Fibroblast of lung (primary cell): Measurements from ENCODE around the gene NEAT1. TPM values are rescaled to one million over a fixed set of nuclear protein-coding genes. Genes with fewer than 3 reads are reported as not detected.

Experiments used
- DNase-seq, 2 donors: peaks; one replicate each; pipeline versions ENCODE4 v3.0.0 to v3.0.0-alpha.2; 2010; ENCODE audit warnings: low read depth in 2 of 2
- H2AFZ ChIP-seq: 2 replicates; pipeline ENCODE4 v1.5.1; 2012; ENCODE audit warnings: low read length, control low read depth, inconsistent platforms
- H3K27ac ChIP-seq: 2 replicates; pipeline ENCODE4 v1.5.1; 2011; ENCODE audit warnings: low read length, control low read depth; ENCODE audit not compliant: insufficient read depth
- H3K27me3 ChIP-seq: 2 replicates; pipeline ENCODE4 v1.5.1; 2011; ENCODE audit warnings: mild to moderate bottlenecking, low read length; ENCODE audit not compliant: control insufficient read depth, insufficient read depth
- H3K36me3 ChIP-seq: 2 replicates; pipeline ENCODE4 v1.5.1; 2011; ENCODE audit warnings: low read length; ENCODE audit not compliant: control insufficient read depth, insufficient read depth
- H3K4me1 ChIP-seq: 2 replicates; pipeline ENCODE4 v1.5.1; 2011; ENCODE audit warnings: low read length; ENCODE audit not compliant: control insufficient read depth, insufficient read depth; ENCODE audit errors: extremely low read depth
- H3K4me2 ChIP-seq: 2 replicates; pipeline ENCODE4 v1.5.1; 2011; ENCODE audit warnings: low read length, control low read depth; ENCODE audit not compliant: insufficient read depth; ENCODE audit errors: extremely low read depth
- H3K4me3 ChIP-seq, 4 experiments: fragments of 200-600 bp in 1 of 4; sonication (generic) in 1 of 4; replicated peaks in 1 of 4; 2 replicates each; pipeline ENCODE4 v1.5.1; 2011 to 2016; ENCODE audit warnings: low read length in 4 of 4, low read depth in 3 of 4, mild to moderate bottlenecking in 3 of 4, control low read depth in 2 of 4, inconsistent platforms in 1 of 4, mixed read lengths in 1 of 4; ENCODE audit not compliant: insufficient read depth in 1 of 4; ENCODE audit errors: control extremely low read depth in 1 of 4
- H3K79me2 ChIP-seq: 2 replicates; pipeline ENCODE4 v1.5.1; 2012; ENCODE audit warnings: mild to moderate bottlenecking, low read length, inconsistent platforms; ENCODE audit not compliant: control insufficient read depth, insufficient read depth
- H3K9ac ChIP-seq: 2 replicates; pipeline ENCODE4 v1.5.1; 2011; ENCODE audit warnings: mild to moderate bottlenecking, low read length, control low read depth; ENCODE audit not compliant: insufficient read depth
- H3K9me3 ChIP-seq: 2 replicates; pipeline ENCODE4 v1.5.1; 2012; ENCODE audit warnings: low read depth, low read length; ENCODE audit not compliant: control insufficient read depth, insufficient read depth
- H4K20me1 ChIP-seq: 2 replicates; pipeline ENCODE4 v1.5.1; 2011; ENCODE audit warnings: low read length; ENCODE audit not compliant: control insufficient read depth, insufficient read depth; ENCODE audit errors: extremely low read depth
- CTCF ChIP-seq, 2 donors: IDR thresholded peaks in 1 of 2; conservative IDR thresholded peaks in 1 of 2; 1 replicate in 1 of 2; 2 replicates in 1 of 2; pipeline ENCODE4 v1.5.1; 2011 to 2012; ENCODE audit warnings: low read length in 2 of 2, control low read depth in 1 of 2, inconsistent platforms in 1 of 2, low read depth in 1 of 2, mild to moderate bottlenecking in 1 of 2
- EZH2 ChIP-seq: IDR thresholded peaks from 2 replicates; pipeline ENCODE4 v1.5.1; 2012; ENCODE audit warnings: low read length, control low read depth, mild to moderate bottlenecking; ENCODE audit errors: missing control alignments
- polyA plus RNA-seq, 2 donors: library from polyadenylated mRNA; depleted of rRNA in 1 of 2; stranded (reverse) in 1 of 2; unstranded in 1 of 2; fragments of >200 nt; gene quantifications; 2 replicates each; pipeline ENCODE4 v1.2.1, GENCODE V29; 2011 to 2012; ENCODE audit warnings: missing spikeins in 1 of 2
- total RNA-seq: library from RNA; depleted of rRNA; stranded (reverse); fragments of >200 nt; gene quantifications from 2 replicates; pipeline ENCODE4 v1.2.1, GENCODE V29; 2014

The NEAT1 gene
- total and polyA plus RNA-seq, 2 donors (not counting 1 experiment from before 2014, with no cell fraction given) = 40.9 to 299 TPM

- Histone ChIP-seq H3K4me1 (peaks cover 27% of the 10 kb centered on the region), H3K79me2 (peaks cover 27% of the 10 kb centered on the region), H3K9me3 (no peaks in the 10 kb centered on the region), H2AFZ (no peak overlapping the region), H4K20me1 (no peaks in the 10 kb centered on the region), H3K27me3 (no peaks in the 10 kb centered on the region), H3K27ac (no peak overlapping the region), H3K36me3 (peaks cover 7% of the 10 kb centered on the region), H3K4me3 (no peak overlapping the region), H3K4me2 (no peak overlapping the region), H3K9ac (no peak overlapping the region)
- TF ChIP-seq EZH2 (no peak), CTCF (conservative IDR thresholded peaks at IDR 0.05 in 1 of 2, IDR thresholded peaks at IDR 0.05 in 1 of 2; ENCODE audit: low read depth in 1 of 2, low read length in 2 of 2) (no peak)
- peak in 1 of 2 donors; percentile 6 for DNase-seq
Observed at GRCh38 chr11:65414776-65415498, 7.7 kb upstream of the NEAT1 start.

GRCh38 chr11:65415499-65416340 is 6.9 kb upstream of the NEAT1 start:
- Histone ChIP-seq H4K20me1 (no peaks in the 10 kb centered on the region), H3K4me2 (peak overlapping the region; percentile 85), H3K4me1 (peaks cover 34% of the 10 kb centered on the region), H3K27me3 (no peaks in the 10 kb centered on the region), H3K27ac (peak overlapping the region; percentile 39), H3K79me2 (peaks cover 32% of the 10 kb centered on the region), H2AFZ (no peak overlapping the region), H3K4me3 (peak overlapping the region in 3 of 4 experiments; percentile 6 to 61 (median 28)), H3K9me3 (no peaks in the 10 kb centered on the region), H3K36me3 (peaks cover 7% of the 10 kb centered on the region), H3K9ac (peak overlapping the region; percentile 20)
- TF ChIP-seq CTCF (conservative IDR thresholded peaks at IDR 0.05 in 1 of 2, IDR thresholded peaks at IDR 0.05 in 1 of 2; ENCODE audit: low read depth in 1 of 2, low read length in 2 of 2) (no peak), EZH2 (no peak)
- no peak for DNase-seq

DNA sequence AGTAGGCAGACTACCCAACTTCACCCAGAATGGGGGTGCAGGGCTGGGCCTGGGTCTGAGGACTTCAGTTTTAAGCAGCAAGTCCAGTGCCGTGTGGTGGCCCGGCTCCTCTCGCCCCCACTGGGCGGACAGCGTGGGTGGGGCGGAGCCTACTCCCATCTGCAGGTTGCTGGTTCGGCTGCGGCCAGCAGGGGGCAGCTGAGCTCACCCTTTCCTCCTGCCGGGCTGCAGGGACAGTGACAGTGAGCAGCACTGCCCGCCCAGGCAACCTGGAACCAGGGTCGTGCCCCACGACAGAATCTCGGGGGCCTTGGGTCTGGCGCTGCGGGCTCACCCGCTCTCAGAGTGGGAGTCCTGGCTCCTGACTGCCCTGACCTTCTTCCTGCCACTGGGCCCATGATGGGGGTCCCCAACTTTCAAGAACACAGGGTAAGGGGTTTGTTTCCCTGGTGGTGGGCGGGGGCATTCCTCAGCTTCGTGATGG is 6.2 kb upstream of the NEAT1 start:
- Histone ChIP-seq H3K27me3 (no peaks in the 10 kb centered on the region), H3K9ac (peak overlapping the region; percentile 44), H3K9me3 (no peaks in the 10 kb centered on the region), H3K79me2 (peaks cover 35% of the 10 kb centered on the region), H3K4me1 (peaks cover 37% of the 10 kb centered on the region), H3K27ac (peak overlapping the region; percentile 100), H3K36me3 (peaks cover 7% of the 10 kb centered on the region), H3K4me2 (peak overlapping the region; percentile 85), H3K4me3 (peak overlapping the region in 3 of 4 experiments; percentile 6 to 61 (median 28)), H2AFZ (no peak overlapping the region), H4K20me1 (no peaks in the 10 kb centered on the region)
- no peak for TF ChIP-seq EZH2
- peak; percentile 82 to 89 for TF ChIP-seq CTCF (conservative IDR thresholded peaks at IDR 0.05 in 1 of 2, IDR thresholded peaks at IDR 0.05 in 1 of 2; ENCODE audit: low read depth in 1 of 2, low read length in 2 of 2)
- DNase-seq = peak; percentile 63 to 74
